Measurements from ENCODE around the gene THSD7B.

Gene THSD7B

GRCh38 chr2:137205324-137205723 is 440.0 kb downstream of the THSD7B start:
- DNase-seq (ENCODE audit: low read depth): no peak
- TF ChIP-seq, protein P1, sequence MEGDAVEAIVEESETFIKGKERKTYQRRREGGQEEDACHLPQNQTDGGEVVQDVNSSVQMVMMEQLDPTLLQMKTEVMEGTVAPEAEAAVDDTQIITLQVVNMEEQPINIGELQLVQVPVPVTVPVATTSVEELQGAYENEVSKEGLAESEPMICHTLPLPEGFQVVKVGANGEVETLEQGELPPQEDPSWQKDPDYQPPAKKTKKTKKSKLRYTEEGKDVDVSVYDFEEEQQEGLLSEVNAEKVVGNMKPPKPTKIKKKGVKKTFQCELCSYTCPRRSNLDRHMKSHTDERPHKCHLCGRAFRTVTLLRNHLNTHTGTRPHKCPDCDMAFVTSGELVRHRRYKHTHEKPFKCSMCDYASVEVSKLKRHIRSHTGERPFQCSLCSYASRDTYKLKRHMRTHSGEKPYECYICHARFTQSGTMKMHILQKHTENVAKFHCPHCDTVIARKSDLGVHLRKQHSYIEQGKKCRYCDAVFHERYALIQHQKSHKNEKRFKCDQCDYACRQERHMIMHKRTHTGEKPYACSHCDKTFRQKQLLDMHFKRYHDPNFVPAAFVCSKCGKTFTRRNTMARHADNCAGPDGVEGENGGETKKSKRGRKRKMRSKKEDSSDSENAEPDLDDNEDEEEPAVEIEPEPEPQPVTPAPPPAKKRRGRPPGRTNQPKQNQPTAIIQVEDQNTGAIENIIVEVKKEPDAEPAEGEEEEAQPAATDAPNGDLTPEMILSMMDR (IDR thresholded peaks at IDR 0.05; ENCODE audit: low read depth, low read length, missing control alignments): no peak
- H3K4me3 ChIP-seq (ENCODE audit: low read depth, low read length): no peak overlapping the region

GRCh38 chr2:137206069-137206468 is 440.7 kb downstream of the THSD7B start:
- H3K4me3 ChIP-seq (ENCODE audit: low read depth, low read length): no peak overlapping the region
- DNase-seq (ENCODE audit: low read depth): no peak
- TF ChIP-seq, protein P1 (IDR thresholded peaks at IDR 0.05; ENCODE audit: low read depth, low read length, missing control alignments): no peak

GRCh38 chr2:137207030-137207429 is 441.7 kb downstream of the THSD7B start:
- TF ChIP-seq, protein P1 (IDR thresholded peaks at IDR 0.05; ENCODE audit: low read depth, low read length, missing control alignments): no peak
- no peak overlapping the region for H3K4me3 ChIP-seq (ENCODE audit: low read depth, low read length)
- DNase-seq (ENCODE audit: low read depth): no peak

GRCh38 chr2:137208431-137208891 is 443.1 kb downstream of the THSD7B start:
- DNase-seq (ENCODE audit: low read depth): no peak
- no peak overlapping the region for H3K4me3 ChIP-seq (ENCODE audit: low read depth, low read length)
- TF ChIP-seq, protein P1 (IDR thresholded peaks at IDR 0.05; ENCODE audit: low read depth, low read length, missing control alignments): no peak

DNA sequence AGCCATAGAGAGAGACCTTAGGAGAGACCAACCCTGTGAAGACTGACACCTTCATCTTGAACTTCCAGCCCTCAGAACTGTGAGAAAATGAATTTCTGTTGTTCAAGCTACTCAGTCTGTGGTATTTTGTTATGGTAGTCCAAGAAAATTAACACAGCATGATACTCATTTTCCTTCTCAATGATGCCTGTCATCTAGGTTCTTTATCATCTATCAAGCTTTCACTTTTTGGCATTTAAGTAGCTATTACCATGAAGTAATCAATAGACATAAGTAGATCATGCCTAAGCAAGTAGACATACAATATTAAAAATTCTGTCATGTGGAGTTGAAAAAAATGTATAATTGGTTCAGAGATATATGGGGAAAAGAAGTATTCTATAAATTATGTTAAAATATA is 444.7 kb downstream of the THSD7B start:
- TF ChIP-seq, protein P1 (IDR thresholded peaks at IDR 0.05; ENCODE audit: low read depth, low read length, missing control alignments): no peak
- no peak overlapping the region for H3K4me3 ChIP-seq (ENCODE audit: low read depth, low read length)
- DNase-seq (ENCODE audit: low read depth): no peak

DNA sequence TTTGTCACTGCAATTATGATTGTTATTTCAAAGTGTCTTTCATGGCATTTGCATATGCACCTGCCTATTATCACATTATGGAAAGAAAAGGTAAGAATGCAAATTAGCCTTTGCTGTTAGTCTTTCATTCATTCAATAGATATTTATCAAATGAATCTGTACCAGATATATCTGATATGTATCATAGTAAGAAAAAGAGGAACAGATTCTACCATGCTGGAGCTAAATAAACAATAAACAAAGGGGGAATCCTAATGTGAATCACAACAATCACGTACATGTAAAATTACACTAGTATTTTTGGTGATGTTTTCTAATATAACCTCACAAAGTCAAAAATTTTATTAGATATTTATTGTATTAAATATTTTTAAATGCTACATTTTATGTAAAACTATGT is 446.4 kb downstream of the THSD7B start:
- TF ChIP-seq, protein P1 (IDR thresholded peaks at IDR 0.05; ENCODE audit: low read depth, low read length, missing control alignments): no peak
- no peak overlapping the region for H3K4me3 ChIP-seq (ENCODE audit: low read depth, low read length)
- no peak for DNase-seq (ENCODE audit: low read depth)

DNA sequence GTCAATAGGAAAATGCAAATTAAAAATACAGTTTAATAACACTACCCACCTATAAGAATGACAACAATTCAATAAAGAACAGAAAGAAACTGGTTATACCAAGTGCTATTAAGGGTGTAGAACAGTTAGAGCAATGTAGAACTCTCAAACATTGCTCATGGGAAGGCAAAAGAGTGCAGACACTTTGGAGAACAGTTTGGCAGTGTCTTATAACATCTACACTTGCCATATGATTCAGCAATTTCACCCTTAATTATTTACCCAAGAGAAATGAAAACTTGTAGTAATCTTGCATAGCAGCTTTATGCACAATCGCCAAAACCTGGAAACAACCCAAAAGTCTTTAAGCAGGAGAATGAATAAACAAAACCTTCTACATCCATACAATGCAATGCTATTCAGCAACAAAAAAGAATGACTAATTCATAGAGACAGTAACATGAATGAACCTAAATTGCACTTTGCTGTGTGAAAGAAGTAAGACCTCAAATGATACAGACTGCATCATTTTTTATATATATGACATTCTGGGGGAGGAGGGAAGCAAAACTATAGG is 455.2 kb downstream of the THSD7B start:
- no peak overlapping the region for H3K4me3 ChIP-seq (ENCODE audit: low read depth, low read length)
- TF ChIP-seq, protein P1 (IDR thresholded peaks at IDR 0.05; ENCODE audit: low read depth, low read length, missing control alignments): no peak
- DNase-seq (ENCODE audit: low read depth): no peak

Measured in GM12864 (cell line).